Measurements from ENCODE around the gene ATP6V1B1. TPM values are rescaled to one million over a fixed set of nuclear protein-coding genes. Genes with fewer than 3 reads are reported as not detected.
A peak's percentile ranks its signal among the peaks of the same experiment; 100 is the strongest.

ATP6V1B1 gene
- total RNA-seq, 1 experiment from 2014 or later = not detected

DNA sequence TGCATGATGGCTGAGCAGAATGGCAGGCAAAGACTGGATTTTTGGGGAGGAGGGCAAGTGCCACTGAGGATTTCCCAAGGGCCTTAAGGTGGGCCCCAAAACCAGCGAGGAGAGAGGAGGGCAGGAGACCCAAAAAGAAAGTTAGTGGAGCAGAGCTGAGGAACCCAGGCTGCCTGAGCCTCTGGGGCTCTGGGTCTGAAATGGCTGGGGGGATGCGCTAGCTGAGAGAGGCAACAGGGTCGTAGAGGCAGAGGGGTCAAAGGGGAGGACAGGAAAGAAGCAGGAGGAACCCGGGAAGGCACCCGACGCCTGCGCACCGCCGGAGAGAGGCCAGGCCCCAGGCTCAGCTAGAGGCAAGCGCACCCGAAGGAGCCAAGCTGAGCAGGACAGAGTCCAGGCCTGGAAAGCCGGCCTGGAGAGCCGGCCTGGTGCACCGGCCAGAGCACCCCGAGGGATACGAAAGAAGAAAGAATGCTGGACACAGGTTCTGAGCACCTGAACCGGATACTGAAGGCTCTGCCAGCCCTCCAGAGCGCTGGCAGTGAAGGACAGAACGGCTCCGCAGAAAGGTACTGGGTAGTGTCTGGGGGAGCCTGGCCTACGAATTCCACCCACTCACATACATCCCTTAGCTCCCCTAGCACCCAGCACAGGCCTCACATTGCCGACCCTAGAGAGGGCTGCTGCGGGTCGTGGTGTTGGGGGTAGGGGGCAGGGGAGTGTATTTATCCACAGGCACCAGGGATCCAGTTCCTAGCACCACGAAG lies 39.5 kb upstream of the ATP6V1B1 start:
- no peaks in the 10 kb centered on the region for H3K36me3 ChIP-seq
- no peak overlapping the region for H3K4me3 ChIP-seq
- H3K27ac ChIP-seq = no peak overlapping the region
- no peaks in the 10 kb centered on the region for H3K9me3 ChIP-seq (replicated peaks)
- H3K4me1 ChIP-seq (replicated peaks) = peaks cover 12% of the 10 kb centered on the region
- DNase-seq (ENCODE audit: low read depth in 1 of 2, low spot score in 2 of 2) = no peak
- peaks cover 62% of the 10 kb centered on the region for H3K27me3 ChIP-seq (replicated peaks)

GRCh38 chr2:70896765-70897202 lies 38.9 kb upstream of the ATP6V1B1 start:
- Histone ChIP-seq H3K27me3 (replicated peaks) (peaks cover 68% of the 10 kb centered on the region), H3K9me3 (replicated peaks) (no peaks in the 10 kb centered on the region), H3K27ac (no peak overlapping the region), H3K36me3 (no peaks in the 10 kb centered on the region), H3K4me1 (replicated peaks) (peaks cover 15% of the 10 kb centered on the region), H3K4me3 (no peak overlapping the region)
- DNase-seq (ENCODE audit: low read depth in 1 of 2, low spot score in 2 of 2) = no peak

GRCh38 chr2:70897203-70897976 lies 38.3 kb upstream of the ATP6V1B1 start:
- no peak for DNase-seq (ENCODE audit: low read depth in 1 of 2, low spot score in 2 of 2)

GRCh38 chr2:70897977-70898226 lies 37.8 kb upstream of the ATP6V1B1 start:
- H3K27me3 ChIP-seq (replicated peaks) = peaks cover 76% of the 10 kb centered on the region
- H3K4me3 ChIP-seq = no peak overlapping the region
- H3K9me3 ChIP-seq (replicated peaks) = no peaks in the 10 kb centered on the region
- DNase-seq (ENCODE audit: low read depth in 1 of 2, low spot score in 2 of 2) = no peak
- no peak overlapping the region for H3K27ac ChIP-seq
- no peaks in the 10 kb centered on the region for H3K36me3 ChIP-seq
- peaks cover 15% of the 10 kb centered on the region for H3K4me1 ChIP-seq (replicated peaks)

More at GRCh38 chr2:70897203-70897976, 38.3 kb upstream of the ATP6V1B1 start:
- peaks cover 15% of the 10 kb centered on the region for H3K4me1 ChIP-seq (replicated peaks)
- H3K36me3 ChIP-seq = no peaks in the 10 kb centered on the region
- no peak overlapping the region for H3K27ac ChIP-seq
- H3K4me3 ChIP-seq = no peak overlapping the region
- no peaks in the 10 kb centered on the region for H3K9me3 ChIP-seq (replicated peaks)
- H3K27me3 ChIP-seq (replicated peaks) = peaks cover 74% of the 10 kb centered on the region

GRCh38 chr2:70898363-70899240 lies 37.1 kb upstream of the ATP6V1B1 start:
- Histone ChIP-seq H3K4me1 (replicated peaks) (peaks cover 15% of the 10 kb centered on the region), H3K36me3 (no peaks in the 10 kb centered on the region), H3K27ac (no peak overlapping the region), H3K9me3 (replicated peaks) (no peaks in the 10 kb centered on the region), H3K27me3 (replicated peaks) (peaks cover 83% of the 10 kb centered on the region), H3K4me3 (no peak overlapping the region)
- no peak for DNase-seq (ENCODE audit: low read depth in 1 of 2, low spot score in 2 of 2)

- Histone ChIP-seq H3K4me3 (no peak overlapping the region), H3K36me3 (no peaks in the 10 kb centered on the region), H3K4me1 (replicated peaks) (peaks cover 15% of the 10 kb centered on the region), H3K27me3 (replicated peaks) (peaks cover 82% of the 10 kb centered on the region), H3K9me3 (replicated peaks) (no peaks in the 10 kb centered on the region), H3K27ac (no peak overlapping the region)
- no peak for DNase-seq (ENCODE audit: low read depth in 1 of 2, low spot score in 2 of 2)
These were observed 34.3 kb upstream of the ATP6V1B1 start for GRCh38 chr2:70901227-70902066.

- Histone ChIP-seq H3K27ac (no peak overlapping the region), H3K27me3 (replicated peaks) (peaks cover 76% of the 10 kb centered on the region), H3K36me3 (no peaks in the 10 kb centered on the region), H3K9me3 (replicated peaks) (no peaks in the 10 kb centered on the region), H3K4me3 (no peak overlapping the region), H3K4me1 (replicated peaks) (peaks cover 15% of the 10 kb centered on the region)
- DNase-seq (ENCODE audit: low read depth in 1 of 2, low spot score in 2 of 2) = no peak
These were observed 33.6 kb upstream of the ATP6V1B1 start for GRCh38 chr2:70902067-70902442.

DNA sequence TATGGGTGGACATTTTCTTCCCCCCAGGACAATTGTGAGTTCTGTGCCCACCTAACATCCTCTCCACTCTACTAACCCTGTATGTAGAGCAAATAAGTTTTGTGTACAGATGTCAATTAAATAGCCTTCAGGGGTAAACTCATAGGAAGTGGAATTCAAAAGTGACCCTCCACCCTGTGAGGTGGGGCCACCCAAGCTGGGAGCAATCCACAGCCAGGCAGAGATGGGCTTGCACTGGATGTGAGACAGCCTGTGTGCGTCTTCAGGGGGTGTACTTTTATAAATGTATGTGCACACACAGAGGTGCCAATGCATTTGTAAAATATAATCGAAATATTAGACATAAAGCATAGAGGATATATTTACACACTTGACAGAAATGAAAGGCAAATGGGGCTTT lies 33.1 kb upstream of the ATP6V1B1 start:
- Histone ChIP-seq H3K9me3 (replicated peaks) (no peaks in the 10 kb centered on the region), H3K4me1 (replicated peaks) (peaks cover 15% of the 10 kb centered on the region), H3K4me3 (no peak overlapping the region), H3K36me3 (no peaks in the 10 kb centered on the region), H3K27ac (no peak overlapping the region), H3K27me3 (replicated peaks) (peaks cover 70% of the 10 kb centered on the region)
- DNase-seq (ENCODE audit: low read depth in 1 of 2, low spot score in 2 of 2) = no peak

GRCh38 chr2:70903171-70903570 lies 32.5 kb upstream of the ATP6V1B1 start:
- Histone ChIP-seq H3K4me1 (replicated peaks) (peaks cover 15% of the 10 kb centered on the region), H3K9me3 (replicated peaks) (no peaks in the 10 kb centered on the region), H3K27me3 (replicated peaks) (peaks cover 64% of the 10 kb centered on the region)

GRCh38 chr2:70903641-70904340 lies 31.9 kb upstream of the ATP6V1B1 start:
- Histone ChIP-seq H3K4me1 (replicated peaks) (peaks cover 15% of the 10 kb centered on the region), H3K27me3 (replicated peaks) (peaks cover 64% of the 10 kb centered on the region), H3K4me3 (no peak overlapping the region), H3K27ac (no peak overlapping the region), H3K36me3 (no peaks in the 10 kb centered on the region), H3K9me3 (replicated peaks) (no peaks in the 10 kb centered on the region)
- peak in 1 of 2 experiments; percentile 32 for DNase-seq (ENCODE audit: low read depth in 1 of 2, low spot score in 2 of 2)

More at GRCh38 chr2:70903171-70903570, 32.5 kb upstream of the ATP6V1B1 start:
- H3K27ac ChIP-seq = no peak overlapping the region
- DNase-seq (ENCODE audit: low read depth in 1 of 2, low spot score in 2 of 2) = no peak
- no peaks in the 10 kb centered on the region for H3K36me3 ChIP-seq
- no peak overlapping the region for H3K4me3 ChIP-seq

DNA sequence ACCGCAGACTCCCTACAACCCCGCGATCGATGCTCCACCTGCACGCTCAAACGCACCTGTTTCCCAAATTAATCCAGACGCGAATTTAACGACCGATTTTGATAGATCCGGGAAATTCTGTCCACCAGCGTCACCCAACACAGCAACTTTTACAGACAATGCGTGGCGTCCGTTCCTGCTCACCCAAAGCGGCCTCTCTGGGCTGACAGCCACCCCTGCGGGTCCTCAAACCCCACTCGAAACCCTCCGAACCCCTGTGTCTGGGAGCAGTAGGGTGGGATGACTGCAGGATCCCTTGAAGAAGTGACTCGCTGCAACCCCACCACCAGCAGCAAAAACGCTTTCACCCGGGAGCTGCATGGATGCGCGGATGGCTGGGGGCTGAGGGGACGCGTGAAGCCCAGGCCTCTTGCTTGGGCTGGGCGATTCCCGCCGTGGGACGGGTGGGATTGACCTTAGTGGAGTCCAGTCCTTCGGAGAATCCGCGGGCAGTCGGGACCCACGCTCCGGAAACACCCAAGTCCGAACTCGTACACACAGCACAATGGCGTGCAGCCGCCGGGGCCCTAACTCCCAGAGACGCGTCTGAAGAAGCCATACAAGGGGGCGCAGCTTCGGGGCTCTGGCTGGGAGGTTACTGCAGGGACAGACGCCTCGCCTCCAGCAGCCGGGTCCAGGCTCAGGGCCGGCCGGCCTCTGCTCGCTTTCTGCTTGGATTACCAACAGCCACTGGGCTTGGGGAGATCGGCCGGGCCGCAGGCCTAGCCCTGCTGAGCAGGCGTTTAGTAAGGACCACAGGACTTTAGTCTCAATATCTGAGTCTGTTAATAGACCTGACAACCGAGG lies 31.1 kb upstream of the ATP6V1B1 start:
- Histone ChIP-seq H3K4me1 (replicated peaks) (peaks cover 15% of the 10 kb centered on the region), H3K27ac (no peak overlapping the region), H3K4me3 (no peak overlapping the region), H3K9me3 (replicated peaks) (no peaks in the 10 kb centered on the region), H3K27me3 (replicated peaks) (peaks cover 58% of the 10 kb centered on the region), H3K36me3 (no peaks in the 10 kb centered on the region)
- DNase-seq (ENCODE audit: low read depth in 1 of 2, low spot score in 2 of 2) = peak in 1 of 2 experiments; percentile 40

Data from SJSA1 (cell line).